Thyroid gland (tissue), 4 donors: ENCODE data around the gene MCAM.

Experiments used
- CTCF ChIP-seq, 6 experiments: fragments of 200-600 bp in 3 of 6; fragments of 450-650 bp in 3 of 6; sonication (generic) in 3 of 6; IDR thresholded peaks; one replicate each; pipeline ENCODE4 v1.5.1; 2016 to 2019; ENCODE audit warnings: antibody characterized with exemption in 6 of 6, mild to moderate bottlenecking in 2 of 6, inconsistent platforms in 1 of 6, moderate library complexity in 1 of 6
- POLR2A ChIP-seq, 2 donors: fragments of 450-650 bp; IDR thresholded peaks; one replicate each; pipeline ENCODE4 v1.6.1; 2017; ENCODE audit warnings: antibody characterized with exemption in 2 of 2, mild to moderate bottlenecking in 2 of 2, moderate library complexity in 1 of 2

GRCh38 chr11:119266063-119266462, 50.9 kb downstream of the MCAM start:
- no peak for TF ChIP-seq CTCF (IDR thresholded peaks at IDR 0.05)
- TF ChIP-seq POLR2A (IDR thresholded peaks at IDR 0.05), result no peak
